NCI-H510A (cell line): ENCODE data around the gene UGT1A6.

ENCODE experiments used
- DNase-seq: peaks from one replicate; lab custom pipeline; 2025; lab: John Stamatoyannopoulos, UW

UGT1A6 gene

GRCh38 chr2:233821196-233821595 is 128.5 kb downstream of the UGT1A6 start:
- DNase-seq, result no peak

GRCh38 chr2:233821709-233822100 is 129.0 kb downstream of the UGT1A6 start:
- no peak for DNase-seq

- DNase-seq, result no peak
These were observed 129.5 kb downstream of the UGT1A6 start for GRCh38 chr2:233822101-233822771.
